A549 treated with CpdA at 1 μM for 4 hours (cell line): ENCODE results near the gene DGAT2L6. TPM values are rescaled to one million over a fixed set of nuclear protein-coding genes. Genes with fewer than 3 reads are reported as not detected.

Source experiments
- total RNA-seq: library from RNA; stranded (reverse); fragments of 200-300 nt; extraction: Qiagen RNA extraction; gene quantifications from 5 replicates; pipeline ENCODE4 v1.2.3, GENCODE V29; 2022; ENCODE audit warnings: low read depth

DGAT2L6 gene, protein sequence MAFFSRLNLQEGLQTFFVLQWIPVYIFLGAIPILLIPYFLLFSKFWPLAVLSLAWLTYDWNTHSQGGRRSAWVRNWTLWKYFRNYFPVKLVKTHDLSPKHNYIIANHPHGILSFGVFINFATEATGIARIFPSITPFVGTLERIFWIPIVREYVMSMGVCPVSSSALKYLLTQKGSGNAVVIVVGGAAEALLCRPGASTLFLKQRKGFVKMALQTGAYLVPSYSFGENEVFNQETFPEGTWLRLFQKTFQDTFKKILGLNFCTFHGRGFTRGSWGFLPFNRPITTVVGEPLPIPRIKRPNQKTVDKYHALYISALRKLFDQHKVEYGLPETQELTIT
- not detected in 5 replicates for total RNA-seq

DNA sequence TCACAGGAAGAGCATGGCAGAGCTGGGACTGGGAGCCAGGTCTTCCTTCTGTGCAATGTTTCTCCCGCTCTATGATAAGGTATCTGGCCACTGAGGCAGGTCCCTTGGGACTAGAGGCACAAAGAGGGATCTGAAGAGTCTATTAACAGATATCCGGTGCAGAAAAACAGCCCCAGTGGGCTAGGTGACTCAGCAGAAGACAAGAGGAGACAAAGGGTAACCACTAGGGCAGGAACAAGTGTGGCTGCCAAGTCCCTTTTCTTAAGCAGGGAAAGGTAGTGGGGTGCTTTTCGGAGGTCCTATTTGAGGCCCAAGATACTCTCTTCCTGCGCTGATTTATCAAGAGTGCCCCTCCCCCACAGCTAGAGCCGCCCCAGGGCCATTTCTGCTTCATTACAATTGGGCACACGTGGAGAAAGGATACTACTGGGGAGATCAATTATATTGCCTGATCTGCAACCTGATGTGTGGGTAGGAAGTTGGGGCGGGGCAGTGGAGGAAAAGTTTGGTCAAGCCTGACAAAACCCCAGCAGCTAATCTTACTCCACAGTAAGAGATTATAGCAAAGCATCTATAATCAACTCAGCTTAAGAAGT, at the start of gene DGAT2L6:
Gene DGAT2L6, plus strand, starts transcription at position 546 of the 596 bp plus-strand sequence. CDS start 100 bp downstream, outside the sequence.

DNA sequence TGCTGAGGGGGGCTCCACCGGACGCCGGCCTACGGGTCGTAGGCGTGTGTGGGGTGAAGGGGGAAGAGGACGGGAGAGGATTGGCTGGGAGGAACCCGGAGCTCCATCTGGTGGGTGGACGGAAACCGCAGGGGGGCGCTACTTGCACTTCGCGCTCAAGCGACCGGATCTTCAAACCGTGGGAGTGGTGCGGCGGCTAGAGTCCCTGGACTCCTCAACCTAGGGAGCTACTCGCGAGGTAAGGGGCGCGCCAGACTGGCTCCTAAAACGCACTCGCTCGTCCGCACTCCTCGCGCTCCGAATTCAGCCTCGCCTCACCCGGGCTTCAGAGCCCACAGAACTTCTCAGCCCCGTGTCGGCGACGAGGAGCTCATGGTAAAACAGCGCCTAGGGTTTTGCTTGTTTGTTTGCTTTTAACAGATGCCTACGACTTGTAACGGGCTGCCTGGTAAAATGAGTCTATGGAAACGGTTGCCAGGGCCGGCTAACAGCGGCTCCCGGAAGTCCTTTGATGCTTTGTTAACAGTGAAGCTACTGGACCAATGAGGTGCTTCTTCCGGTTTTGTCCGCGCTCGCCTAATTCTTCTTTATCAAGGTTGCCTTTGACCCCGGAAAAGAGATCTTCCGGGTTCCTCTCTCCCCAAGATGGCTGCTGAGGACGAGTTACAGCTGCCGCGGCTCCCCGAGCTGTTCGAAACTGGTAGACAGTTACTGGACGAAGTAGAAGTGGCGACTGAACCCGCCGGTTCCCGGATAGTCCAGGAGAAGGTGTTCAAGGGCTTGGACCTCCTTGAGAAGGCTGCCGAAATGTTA, 43.8 kb upstream of the DGAT2L6 start, which contains the start of gene IGBP1:
Gene IGBP1, plus strand, starts transcription at position 145 of the 813 bp plus-strand sequence. Its CDS starts 501 bp downstream, at position 646.

DNA sequence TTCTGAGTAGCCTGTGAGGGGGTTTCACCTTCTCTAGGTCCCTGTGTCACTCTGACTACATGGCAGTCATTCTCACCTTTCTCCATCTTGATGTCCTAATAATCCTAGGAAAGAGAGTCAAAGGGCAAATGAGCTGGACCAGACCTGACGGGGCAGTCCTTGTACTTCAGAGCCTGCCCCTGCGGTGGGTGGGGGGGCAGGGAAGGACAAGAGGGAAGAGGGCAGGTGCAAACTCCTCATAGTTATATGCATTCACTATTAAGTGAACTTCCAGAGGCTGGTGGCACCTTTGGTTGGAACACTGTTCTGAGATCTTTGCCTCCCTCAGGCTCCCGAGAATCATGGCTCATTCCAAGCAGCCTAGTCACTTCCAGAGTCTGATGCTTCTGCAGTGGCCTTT, 57.1 kb downstream of the DGAT2L6 start, which contains the start of gene AWAT1:
Gene AWAT1, plus strand, starts transcription at position 301 of the 400 bp plus-strand sequence. Its CDS starts 41 bp downstream, at position 342.

Other genes starting within 250 kb of the DGAT2L6 start
- not detected in 5 replicates for gene AWAT2, start 127.5 kb upstream of the DGAT2L6 start, total RNA-seq
- gene OTUD6A, start 115.0 kb upstream of the DGAT2L6 start, total RNA-seq = not detected in 5 replicates
- 58.4 to 70.3 TPM (median 66.8 TPM) in 5 replicates for gene IGBP1, start 44.0 kb upstream of the DGAT2L6 start, total RNA-seq
- gene AWAT1, start 57.2 kb downstream of the DGAT2L6 start, total RNA-seq = not detected in 5 replicates
- 0.03 TPM in 1 of 5 replicates, not detected in the others for gene P2RY4, start 82.7 kb downstream of the DGAT2L6 start, total RNA-seq
- not detected in 5 replicates for gene ARR3, start 90.9 kb downstream of the DGAT2L6 start, total RNA-seq
- not detected in 5 replicates for gene RAB41, start 104.7 kb downstream of the DGAT2L6 start, total RNA-seq
- gene PDZD11, start 112.4 kb downstream of the DGAT2L6 start, total RNA-seq = 87.8 to 109 TPM (median 91.9 TPM) in 5 replicates
- gene KIF4A, start 112.6 kb downstream of the DGAT2L6 start, total RNA-seq = 26.9 to 30.4 TPM (median 28.7 TPM) in 5 replicates
- gene GDPD2, start 245.8 kb downstream of the DGAT2L6 start, total RNA-seq = 0.07 to 0.13 TPM (median 0.07 TPM) in 3 of 5 replicates, not detected in the others